WTC11 (cell line): ENCODE measurements around the gene IDE. TPM values are rescaled to one million over a fixed set of nuclear protein-coding genes. Genes with fewer than 3 reads are reported as not detected.

Experiments used
- ATAC-seq: fragments of 200-7000 bp; cut with Tn5 transposase; 2 replicates; pipeline ENCODE4 v1.10.0; 2021; ENCODE audit warnings: mild to moderate bottlenecking, moderate library complexity
- CTCF ChIA-PET: fragments of 300-600 bp; sonication (Branson Sonifier 250); formaldehyde crosslinking; loops from one replicate; lab custom pipeline; 2021; ENCODE audit warnings: antibody characterized with exemption; lab: Charles Lee
- POLR2A ChIA-PET: fragments of 350-600 bp; sonication (Branson Sonifier 250); formaldehyde crosslinking; loops from one replicate; lab custom pipeline; 2021; ENCODE audit warnings: antibody characterized with exemption; lab: Charles Lee
- DNase-seq: peaks from one replicate; pipeline ENCODE4 v3.0.0; 2021; ENCODE audit warnings: low spot score
- H3K27ac Mint-ChIP-seq: 2 replicates; pipeline ENCODE4 v1.8.0; 2021; ENCODE audit warnings: mixed read lengths
- H3K27me3 Mint-ChIP-seq: 2 replicates; pipeline ENCODE4 v1.8.0; 2021; ENCODE audit warnings: low read depth, mild to moderate bottlenecking, moderate library complexity, mixed read lengths
- H3K36me3 Mint-ChIP-seq: 2 replicates; pipeline ENCODE4 v1.8.0; 2021; ENCODE audit warnings: mixed read lengths
- H3K4me1 Mint-ChIP-seq: 2 replicates; pipeline ENCODE4 v1.8.0; 2022; ENCODE audit warnings: mixed read lengths
- H3K4me3 Mint-ChIP-seq: 2 replicates; pipeline ENCODE4 v1.8.0; 2021; ENCODE audit warnings: mild to moderate bottlenecking, moderate library complexity, mixed read lengths
- H3K9me3 Mint-ChIP-seq: 2 replicates; pipeline ENCODE4 v1.8.0; 2021; ENCODE audit warnings: mixed read lengths
- CTCF ChIP-seq: fragments of 200-600 bp; IDR thresholded peaks from 2 replicates; pipeline ENCODE4 v1.8.0; 2022; ENCODE audit warnings: antibody characterized with exemption
- ERG ChIP-seq: fragments of 250-450 bp; sonication (Bioruptor Pico); IDR thresholded peaks from 2 replicates; pipeline ENCODE4 v1.8.0; 2021; ENCODE audit warnings: mild to moderate bottlenecking
- JUN ChIP-seq: sonication (generic); formaldehyde crosslinking; IDR thresholded peaks from 2 replicates; pipeline ENCODE4 v1.8.0; 2023; ENCODE audit warnings: mild to moderate bottlenecking, missing genetic modification reagents
- MAX ChIP-seq: sonication (generic); formaldehyde crosslinking; IDR thresholded peaks from 2 replicates; pipeline ENCODE4 v1.8.0; 2022; ENCODE audit warnings: mild to moderate bottlenecking, missing genetic modification reagents
- MXD4 ChIP-seq: fragments of 250-450 bp; sonication (Bioruptor Pico); IDR thresholded peaks from 2 replicates; pipeline ENCODE4 v1.8.0; 2021; ENCODE audit warnings: mild to moderate bottlenecking, moderate library complexity, borderline replicate concordance
- NR1H2 ChIP-seq: sonication (generic); formaldehyde crosslinking; IDR thresholded peaks from 2 replicates; pipeline ENCODE4 v1.9.0; 2021; ENCODE audit warnings: mild to moderate bottlenecking, moderate library complexity, missing genetic modification reagents
- PRDM15 ChIP-seq: sonication (generic); formaldehyde crosslinking; IDR thresholded peaks from 2 replicates; pipeline ENCODE4 v1.8.0; 2022; ENCODE audit warnings: missing genetic modification reagents
- ZNF219 ChIP-seq: sonication (generic); formaldehyde crosslinking; IDR thresholded peaks from 2 replicates; pipeline ENCODE4 v1.8.0; 2023; ENCODE audit warnings: missing genetic modification reagents, mild to moderate bottlenecking, borderline replicate concordance
- ZNF512 ChIP-seq: sonication (generic); formaldehyde crosslinking; IDR thresholded peaks from 2 replicates; pipeline ENCODE4 v1.8.1; 2022; ENCODE audit warnings: missing genetic modification reagents, borderline replicate concordance
- ZNF532 ChIP-seq: fragments of 250-450 bp; sonication (Bioruptor Pico); IDR thresholded peaks from 2 replicates; pipeline ENCODE4 v1.9.0; 2021; ENCODE audit warnings: mild to moderate bottlenecking, borderline replicate concordance
- total RNA-seq: library from RNA; stranded (reverse); gene quantifications from 3 replicates; pipeline ENCODE4 v1.2.3, GENCODE V29; 2021

Gene IDE
- total RNA-seq, 1 experiment from 2014 or later, result 50.5 TPM

GRCh38 chr10:92505044-92505443 is 68.8 kb downstream of the IDE start (continued):
- no peak for TF ChIP-seq ERG (CRISPR knock-in tag)
- no peak for TF ChIP-seq ZNF219 (CRISPR knock-in tag)
- TF ChIP-seq ZNF512 (CRISPR knock-in tag), result no peak
- TF ChIP-seq NR1H2, result no peak

GRCh38 chr10:92502296-92502808 is 71.5 kb downstream of the IDE start:
- no peak for DNase-seq
- no peak overlapping the region for H3K27ac Mint-ChIP-seq
- ChIA-PET POLR2A (no interaction called here), CTCF (no interaction called here)
- H3K36me3 Mint-ChIP-seq, result peaks cover 21% of the 10 kb centered on the region
- no peak for ATAC-seq
- H3K9me3 Mint-ChIP-seq, result no peaks in the 10 kb centered on the region
- H3K4me3 Mint-ChIP-seq, result no peak overlapping the region
- no peaks in the 10 kb centered on the region for H3K4me1 Mint-ChIP-seq
- TF ChIP-seq ZNF532 (no peak), ERG (CRISPR knock-in tag) (no peak), JUN (no peak), PRDM15 (no peak), CTCF (no peak), MXD4 (CRISPR knock-in tag) (no peak), MAX (CRISPR knock-in tag) (no peak)
- H3K27me3 Mint-ChIP-seq, result no peaks in the 10 kb centered on the region
